GM18511 (cell line): ENCODE measurements around the gene HNMT.
"Not testable (repeated sequence)": the region's sequence is repeated elsewhere in the genome, so short reads cannot be mapped to it uniquely, and the experiment has no call there.

Experiments used
- ATAC-seq: cut with Tn5 transposase; IDR thresholded peaks from one replicate; pipeline ENCODE4 v1.9.1; 2021; ENCODE audit warnings: mild to moderate bottlenecking, moderate library complexity; ENCODE audit not compliant: unreplicated experiment

HNMT gene

DNA sequence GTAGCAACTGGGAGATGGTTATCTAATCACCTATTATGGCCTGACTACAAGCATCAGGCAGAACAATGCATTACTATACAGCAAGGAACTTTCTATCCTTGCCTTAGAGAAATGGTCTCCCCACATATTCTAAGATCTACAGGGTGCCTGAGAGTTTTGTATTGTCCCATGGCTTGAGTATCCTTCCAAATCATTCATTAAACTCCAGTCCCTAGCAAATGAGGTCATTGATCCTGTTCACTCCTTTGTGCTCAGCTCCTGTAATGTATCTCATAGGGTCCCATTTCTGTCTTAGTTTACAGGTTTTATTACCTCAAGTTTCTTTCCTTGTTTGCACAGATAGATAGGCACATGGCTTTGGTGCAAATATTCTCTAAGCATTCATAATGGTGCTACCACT lies 9.0 kb downstream of the HNMT start:
- ATAC-seq = no peak

DNA sequence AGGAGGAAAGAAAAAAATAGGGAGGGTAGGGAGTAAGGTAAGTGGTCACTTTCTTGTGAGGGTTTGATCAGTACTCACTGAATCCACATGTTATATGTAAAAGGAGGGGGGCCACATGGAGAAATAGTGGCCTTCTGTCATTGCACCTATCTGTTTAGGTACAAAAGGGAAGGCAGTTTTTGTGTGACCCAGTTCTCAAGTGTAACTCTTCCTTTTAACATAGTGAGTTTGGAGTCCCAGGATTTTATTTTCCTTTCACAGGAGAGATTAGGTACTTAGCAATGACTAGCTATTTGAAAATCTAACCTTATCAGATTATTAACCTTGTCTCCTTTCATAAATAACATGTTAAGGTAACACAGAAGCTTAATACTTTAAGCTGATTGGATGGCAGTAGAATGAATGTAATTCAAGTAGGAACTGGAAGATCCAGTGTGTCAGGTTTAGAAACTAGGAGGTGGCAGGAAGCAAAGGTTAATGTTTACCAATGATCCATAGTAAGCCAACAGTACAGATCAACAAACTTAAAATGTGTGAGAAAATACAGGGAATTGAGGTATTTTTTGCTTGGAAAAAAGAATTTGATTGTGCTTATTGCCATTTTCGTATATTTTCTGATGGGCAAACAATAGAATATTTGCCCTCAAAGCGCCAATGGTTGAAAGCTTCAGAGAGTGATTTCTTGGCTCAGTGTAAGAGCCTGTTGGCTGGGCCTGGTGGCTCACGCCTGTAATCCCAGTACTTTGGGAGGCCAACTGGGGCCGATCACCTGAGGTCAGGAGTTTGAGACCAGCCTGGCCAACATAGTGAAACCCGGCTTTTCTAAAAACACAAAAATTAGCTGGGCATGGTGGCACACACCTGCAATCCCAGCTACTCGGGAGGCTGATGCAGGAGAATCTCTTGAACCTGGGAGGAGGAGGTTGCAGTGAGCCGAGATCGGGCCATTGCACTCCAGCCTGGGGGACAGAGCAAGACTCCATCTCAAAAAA lies 11.3 kb downstream of the HNMT start:
- ATAC-seq = no peak

DNA sequence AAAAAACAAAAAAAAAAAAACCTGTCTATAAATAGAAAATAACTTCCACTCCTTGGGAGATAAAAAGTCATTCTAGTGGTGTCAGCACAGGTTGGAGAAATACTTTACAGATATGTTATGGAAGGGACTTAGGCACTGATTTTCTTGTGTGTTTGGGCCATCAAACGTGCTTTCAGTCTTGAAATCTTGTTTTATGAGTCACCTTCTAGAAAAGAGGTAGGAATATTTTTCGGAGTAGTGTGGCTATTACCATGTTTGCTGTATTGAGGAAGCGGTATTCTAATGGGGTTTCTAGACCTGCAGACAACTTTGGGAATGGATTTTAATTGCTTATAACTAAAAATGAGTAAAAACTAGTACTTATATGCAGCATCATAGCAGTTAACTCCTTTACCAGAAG lies 12.0 kb downstream of the HNMT start:
- ATAC-seq = no peak

- ATAC-seq = no peak
Observed at GRCh38 chr2:137977790-137978189, 13.5 kb downstream of the HNMT start.

GRCh38 chr2:137980459-137980858 lies 16.2 kb downstream of the HNMT start:
- no peak for ATAC-seq

DNA sequence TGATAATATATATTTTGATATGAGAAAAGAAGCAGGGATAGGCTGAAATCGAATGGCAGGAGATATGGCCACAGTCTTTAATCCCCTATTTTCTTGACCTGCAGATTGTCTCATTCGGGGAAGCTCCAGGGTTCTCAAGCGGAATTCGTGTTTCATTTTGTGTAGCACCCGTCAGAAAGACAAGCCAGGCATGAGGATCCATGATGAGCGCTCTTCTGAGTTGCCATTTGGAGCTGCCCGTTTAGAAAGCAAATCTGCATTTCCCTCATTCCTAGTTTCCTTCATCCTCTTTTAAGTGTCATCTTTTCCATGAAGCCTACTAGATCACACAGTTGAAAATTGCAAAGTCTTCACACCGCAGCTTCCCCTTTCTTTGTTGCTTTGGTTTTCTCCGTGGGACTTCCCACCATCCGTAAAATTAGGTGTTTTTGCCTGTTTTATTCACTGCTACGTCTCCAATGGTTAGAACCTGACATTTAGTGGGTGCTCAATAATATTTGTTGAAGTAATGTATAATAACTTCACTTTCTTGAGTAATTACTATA lies 16.9 kb downstream of the HNMT start:
- no peak for ATAC-seq

DNA sequence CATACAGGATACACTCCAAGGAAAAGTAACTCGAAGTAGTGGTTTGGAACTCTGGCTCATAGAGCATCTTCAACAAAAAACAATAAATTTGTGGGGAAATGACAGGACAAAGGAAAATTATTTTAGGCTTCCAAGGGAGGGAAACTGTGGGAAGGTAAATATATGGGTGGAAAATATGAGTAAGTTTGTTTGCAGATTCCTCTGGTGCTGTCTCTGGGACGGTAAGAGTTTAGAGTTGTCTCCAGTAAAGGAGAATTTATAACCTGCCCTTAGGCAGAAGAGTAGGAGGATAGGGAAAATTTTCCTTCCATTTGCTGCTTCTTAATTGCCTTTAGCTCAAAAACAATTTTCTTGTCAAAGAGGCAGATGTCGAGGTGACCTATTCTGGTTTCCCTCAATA lies 19.3 kb downstream of the HNMT start:
- ATAC-seq = no peak

DNA sequence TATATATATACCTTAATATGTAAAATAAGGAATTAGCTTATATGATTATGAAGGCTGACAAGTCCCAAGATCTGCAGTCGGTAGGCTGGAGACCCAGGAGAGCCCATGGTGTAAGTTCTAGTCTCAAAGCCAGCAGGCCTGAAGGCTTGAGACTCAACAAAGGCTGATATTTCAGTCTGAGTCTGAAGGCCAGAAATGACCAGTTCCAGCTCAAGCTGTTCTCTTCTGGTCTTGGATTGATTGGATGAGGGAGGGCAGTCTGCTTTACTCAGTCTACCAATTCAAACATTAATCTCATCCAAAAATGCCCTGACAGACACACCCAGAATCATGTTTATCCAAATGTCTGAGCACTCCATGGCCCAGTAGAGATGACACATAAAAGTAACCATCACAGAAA lies 22.0 kb downstream of the HNMT start:
- ATAC-seq = no peak

- ATAC-seq = no peak
Observed at GRCh38 chr2:137987011-137987410, 22.7 kb downstream of the HNMT start.

- ATAC-seq = no peak
Observed at GRCh38 chr2:137991078-137991477, 26.8 kb downstream of the HNMT start.

- ATAC-seq = no peak
Observed at GRCh38 chr2:137992039-137992646, 27.9 kb downstream of the HNMT start.

GRCh38 chr2:137993715-137994476 lies 29.6 kb downstream of the HNMT start:
- not testable (repeated sequence) for ATAC-seq

DNA sequence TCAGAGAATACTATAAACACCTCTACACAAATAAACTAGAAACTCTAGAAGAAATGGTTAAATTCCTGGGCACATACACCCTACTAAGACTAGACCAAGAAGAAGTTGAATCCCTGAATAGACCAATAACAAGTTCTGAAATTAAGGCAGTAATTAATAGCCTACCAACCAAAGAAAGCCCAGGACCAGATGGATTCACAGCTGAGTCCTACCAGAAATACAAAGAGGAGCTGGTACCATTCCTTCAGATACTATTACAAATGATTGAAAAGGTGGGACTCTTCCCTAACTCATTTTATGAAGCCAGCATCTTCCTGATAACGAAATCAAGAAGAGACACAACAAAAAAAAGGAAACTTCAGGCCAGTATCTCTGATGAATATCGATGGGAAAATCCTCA lies 31.1 kb downstream of the HNMT start:
- not testable (repeated sequence) for ATAC-seq

- ATAC-seq = not testable (repeated sequence)
Observed at GRCh38 chr2:137996158-137996557, 31.9 kb downstream of the HNMT start.

DNA sequence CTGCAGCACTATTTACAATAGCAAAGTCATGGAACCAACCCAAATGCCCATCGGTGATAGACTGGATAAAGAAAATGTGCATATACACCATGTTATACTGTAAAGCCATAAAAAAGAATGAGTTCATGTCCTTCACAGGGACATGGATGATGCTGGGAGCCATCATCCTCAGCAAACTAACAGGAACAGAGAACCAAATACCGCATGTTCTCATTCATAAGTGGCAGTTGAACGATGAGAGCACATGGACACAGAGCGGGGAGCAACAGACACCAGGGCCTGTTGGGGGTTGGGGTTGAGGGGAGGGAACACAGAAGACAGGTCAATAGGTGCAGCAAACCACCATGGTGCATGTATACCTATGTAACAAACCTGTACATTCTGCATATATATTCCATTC lies 33.5 kb downstream of the HNMT start:
- ATAC-seq = no peak

GRCh38 chr2:137998503-137998902 lies 34.2 kb downstream of the HNMT start:
- ATAC-seq = no peak

GRCh38 chr2:137999273-137999672 lies 35.0 kb downstream of the HNMT start:
- no peak for ATAC-seq

GRCh38 chr2:138000009-138000408 lies 35.7 kb downstream of the HNMT start:
- no peak for ATAC-seq

DNA sequence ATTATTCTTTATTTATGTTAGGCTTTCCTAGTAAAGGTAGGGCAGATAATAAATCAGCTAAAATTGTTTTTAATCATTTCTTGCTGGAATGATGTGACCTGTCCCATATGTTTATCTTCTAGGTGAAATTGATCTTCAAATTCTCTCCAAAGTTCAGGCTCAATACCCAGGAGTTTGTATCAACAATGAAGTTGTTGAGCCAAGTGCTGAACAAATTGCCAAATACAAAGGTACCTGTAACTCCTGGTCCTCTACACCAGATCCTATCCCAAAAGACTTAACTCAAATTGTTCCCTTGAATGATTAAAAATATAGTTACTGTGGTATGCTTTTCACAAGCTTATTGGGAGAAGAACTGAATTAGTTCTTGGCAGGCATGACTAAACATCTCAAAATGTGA lies 36.5 kb downstream of the HNMT start:
- no peak for ATAC-seq

GRCh38 chr2:138003411-138003810 lies 39.1 kb downstream of the HNMT start:
- no peak for ATAC-seq

DNA sequence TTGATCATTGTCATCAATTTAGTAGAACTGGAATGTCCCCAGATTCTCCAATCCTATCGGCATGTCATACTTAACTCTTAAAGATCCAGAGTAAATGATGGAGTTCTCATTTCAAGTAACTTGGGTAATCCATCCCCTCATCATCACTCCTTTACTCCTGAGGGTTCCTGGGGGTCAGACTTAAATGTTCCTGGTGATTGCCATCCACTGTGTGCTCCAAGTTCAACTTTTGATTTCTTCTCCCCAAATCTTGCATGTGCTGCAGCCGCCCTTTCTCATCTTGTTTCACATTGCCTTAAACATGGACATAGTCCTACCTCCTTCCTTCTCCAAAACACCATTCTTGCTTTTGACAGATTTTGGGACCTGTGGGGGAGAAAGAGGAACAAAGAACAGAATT lies 43.2 kb downstream of the HNMT start:
- ATAC-seq = no peak
